ENCODE data around the gene PTRHD1. TPM values are rescaled to one million over a fixed set of nuclear protein-coding genes. Genes with fewer than 3 reads are reported as not detected.

PTRHD1 gene
- total and polyA plus RNA-seq, 10 of the 15 experiments (the other 5 are each of a cell fraction or from before 2014, with no cell fraction given), result 15.9 to 64.2 (median 45.0) TPM

DNA sequence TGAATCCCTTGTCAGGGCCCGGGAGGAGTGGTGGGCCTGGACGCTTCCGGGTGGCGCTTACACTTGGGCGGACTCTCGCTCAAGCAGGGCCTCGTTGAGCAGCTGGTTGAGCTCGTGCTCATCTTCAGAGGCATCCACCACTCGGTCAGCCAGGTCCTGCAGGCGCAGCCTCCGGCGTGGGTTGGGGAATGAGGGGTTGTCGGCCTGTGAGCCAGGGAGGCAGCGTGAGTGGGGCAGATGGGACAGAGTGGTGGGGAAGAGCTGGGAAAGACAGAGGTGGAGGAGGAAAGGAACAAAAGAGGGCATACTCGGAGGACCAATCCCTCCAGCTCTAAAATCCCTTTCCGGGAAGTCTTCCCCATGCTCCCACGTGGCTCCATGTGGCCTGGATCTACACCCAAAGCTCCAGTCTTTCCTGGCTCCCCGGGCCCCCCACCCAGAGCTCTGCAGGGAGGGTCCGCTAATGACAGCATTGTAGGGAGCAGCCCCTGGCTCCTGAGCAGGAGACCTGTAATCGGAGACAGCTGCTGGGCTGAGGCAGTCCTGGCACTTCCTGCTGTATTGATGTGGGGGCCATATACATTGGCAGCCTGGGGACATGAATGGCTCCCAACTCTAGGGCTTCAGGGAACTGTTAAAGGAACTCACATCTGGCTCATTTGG is 41.7 kb upstream of the PTRHD1 start:
- no peak overlapping the region for H3K4me3 ChIP-seq
- ChIA-PET SMC1A (ENCODE audit: uncharacterized antibody, unreplicated experiment) (no interaction called here), CTCF (no interaction called here), RAD21 (ENCODE audit: unreplicated experiment) (no interaction called here), POLR2A (no interaction called here)
- DNase-seq (ENCODE audit: low read depth, low spot score) (no peak), ATAC-seq (no peak), FAIRE-seq (no peak)
- BruUV-seq (replicated peaks), result no TSS peak
- no peaks in the 10 kb centered on the region for H4K20me1 ChIP-seq (ENCODE audit: control insufficient read depth, insufficient read depth)
- H3K4me1 ChIP-seq (ENCODE audit: control insufficient read depth, insufficient read depth, low read length), result no peaks in the 10 kb centered on the region
- H3K4me2 ChIP-seq (ENCODE audit: control insufficient read depth, insufficient read depth), result no peak overlapping the region
- in situ Hi-C loops (cut with MboI), result no loop called here
- H3K27me3 ChIP-seq (replicated peaks in 1 of 2; ENCODE audit: control insufficient read depth in 2 of 2, insufficient read depth in 2 of 2, low read length in 1 of 2), result no peaks in the 10 kb centered on the region
- H3K9ac ChIP-seq (ENCODE audit: control insufficient read depth, insufficient read depth, low read length), result no peak overlapping the region
- H3K27ac ChIP-seq (ENCODE audit: control insufficient read depth, insufficient read depth), result no peak overlapping the region
- no peaks in the 10 kb centered on the region for H3K79me2 ChIP-seq (ENCODE audit: control insufficient read depth, insufficient read depth, low read length)
- WGBS (ENCODE audit: insufficient coverage, insufficient replicate concordance, low lambda C conversion rate, missing lambda C conversion rate), result 96% methylated on average over 19 of the region's 20 CpGs
- intact Hi-C loops (cut with micrococcal nuclease; ENCODE audit: unreplicated experiment), result no loop called here
- H2AFZ ChIP-seq (ENCODE audit: control insufficient read depth, low read depth, low read length), result no peak overlapping the region
- H3K36me3 ChIP-seq (ENCODE audit: control insufficient read depth in 2 of 2, insufficient read depth in 2 of 2, low read length in 1 of 2), result peaks cover 6 to 13% of the 10 kb centered on the region in 2 experiments; a peak in 3 of 4 replicates
- H3K9me3 ChIP-seq (replicated peaks; ENCODE audit: control insufficient read depth, insufficient read depth, low read length), result no peaks in the 10 kb centered on the region
- TF ChIP-seq POLR2AphosphoS2 (IDR thresholded peaks at IDR 0.05; ENCODE audit: low read depth, low read length) (no peak), CHD1 (IDR thresholded peaks at IDR 0.05; ENCODE audit: low read depth, low read length) (no peak), SIN3A (IDR thresholded peaks at IDR 0.05; ENCODE audit: low read depth, low read length) (no peak), EGR1 (IDR thresholded peaks at IDR 0.05; ENCODE audit: borderline replicate concordance in 1 of 2, low read depth in 2 of 2, low read length in 2 of 2) (no peak), GATAD2B (conservative IDR thresholded peaks at IDR 0.05; ENCODE audit: low read depth) (no peak), NR2C1 (IDR thresholded peaks at IDR 0.05) (no peak)
- TF ChIP-seq, protein P1, sequence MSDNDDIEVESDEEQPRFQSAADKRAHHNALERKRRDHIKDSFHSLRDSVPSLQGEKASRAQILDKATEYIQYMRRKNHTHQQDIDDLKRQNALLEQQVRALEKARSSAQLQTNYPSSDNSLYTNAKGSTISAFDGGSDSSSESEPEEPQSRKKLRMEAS (IDR thresholded peaks at IDR 0.05; ENCODE audit: low read depth, low read length), result no peak
